NCI-H748 (cell line): ENCODE data around the gene ANTKMT.

Experiments
- DNase-seq: peaks from one replicate; lab custom pipeline; 2025; ENCODE audit not compliant: unreplicated experiment; lab: John Stamatoyannopoulos, UW

Gene ANTKMT

DNA sequence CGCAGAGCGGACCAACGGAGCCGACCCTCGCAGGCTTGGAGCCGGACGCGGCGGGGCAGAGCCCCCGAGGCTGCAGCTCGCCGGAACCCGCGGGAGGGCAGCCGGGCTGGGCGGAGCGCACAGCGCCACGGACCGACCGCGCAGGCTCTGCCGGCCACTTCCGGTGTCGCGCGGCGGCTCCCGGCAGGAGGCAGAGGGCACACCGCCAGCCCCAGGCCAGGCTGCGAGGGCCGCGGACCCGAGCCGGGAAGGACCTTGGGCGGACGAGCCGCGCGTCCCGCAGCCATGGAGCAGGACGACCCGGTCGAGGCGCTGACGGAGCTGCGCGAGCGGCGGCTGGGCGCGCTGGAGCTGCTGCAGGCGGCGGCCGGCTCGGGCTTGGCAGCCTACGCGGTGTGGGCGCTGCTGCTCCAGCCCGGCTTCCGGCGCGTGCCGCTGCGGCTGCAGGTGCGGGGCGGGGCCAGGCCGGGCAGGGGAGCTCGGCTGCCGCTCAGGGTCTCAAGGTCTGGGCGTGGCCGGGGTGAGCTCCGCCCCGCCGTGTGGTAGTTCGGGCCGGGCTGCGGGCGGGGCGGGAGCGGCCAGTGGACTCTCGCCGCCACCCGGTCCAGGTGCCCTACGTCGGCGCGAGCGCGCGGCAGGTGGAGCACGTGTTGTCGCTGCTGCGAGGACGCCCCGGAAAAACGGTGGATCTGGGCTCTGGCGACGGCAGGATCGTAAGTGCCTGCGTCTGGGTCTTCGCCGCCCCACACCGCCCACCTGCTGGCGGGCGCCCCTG is at the start of gene ANTKMT:
Gene ANTKMT (plus strand): TSS at position 157 of the 775 bp plus-strand sequence. CDS start 129 bp downstream, at position 286.
- DNase-seq, result peak; percentile 91

- no peak for DNase-seq
Observed at GRCh38 chr16:671353-672131, 49.4 kb upstream of the ANTKMT start.

GRCh38 chr16:672371-672770 is 48.6 kb upstream of the ANTKMT start:
- DNase-seq, result no peak

GRCh38 chr16:672851-673250 is 48.1 kb upstream of the ANTKMT start:
- DNase-seq, result no peak

DNA sequence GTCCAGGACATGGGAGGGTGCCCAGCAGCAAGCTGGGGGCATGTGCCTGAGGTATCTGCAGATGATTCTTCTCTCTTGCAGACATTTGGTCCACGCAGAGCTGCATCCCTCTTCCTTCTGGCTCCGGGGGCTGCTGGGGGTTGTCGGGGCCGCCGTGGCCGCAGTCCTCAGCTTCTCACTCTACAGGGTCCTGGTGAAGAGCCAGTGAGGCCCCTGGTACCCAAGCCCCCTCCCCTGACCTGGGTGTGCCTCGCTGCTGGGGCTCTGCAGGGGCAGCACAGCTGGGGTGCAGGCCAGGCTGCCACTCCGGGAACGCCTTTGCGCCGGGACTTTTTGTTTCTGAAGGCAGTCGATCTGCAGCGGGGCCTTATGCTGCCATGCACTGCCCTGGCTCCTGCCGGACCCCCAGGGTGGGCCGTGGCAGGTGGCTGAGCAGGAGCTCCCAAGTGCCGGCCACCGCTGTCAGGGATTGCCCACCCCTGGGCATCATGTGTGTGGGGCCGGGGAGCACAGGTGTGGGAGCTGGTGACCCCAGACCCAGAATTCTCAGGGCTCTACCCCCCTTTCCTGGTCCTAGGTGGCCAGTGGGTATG is 47.5 kb upstream of the ANTKMT start:
- no peak for DNase-seq

DNA sequence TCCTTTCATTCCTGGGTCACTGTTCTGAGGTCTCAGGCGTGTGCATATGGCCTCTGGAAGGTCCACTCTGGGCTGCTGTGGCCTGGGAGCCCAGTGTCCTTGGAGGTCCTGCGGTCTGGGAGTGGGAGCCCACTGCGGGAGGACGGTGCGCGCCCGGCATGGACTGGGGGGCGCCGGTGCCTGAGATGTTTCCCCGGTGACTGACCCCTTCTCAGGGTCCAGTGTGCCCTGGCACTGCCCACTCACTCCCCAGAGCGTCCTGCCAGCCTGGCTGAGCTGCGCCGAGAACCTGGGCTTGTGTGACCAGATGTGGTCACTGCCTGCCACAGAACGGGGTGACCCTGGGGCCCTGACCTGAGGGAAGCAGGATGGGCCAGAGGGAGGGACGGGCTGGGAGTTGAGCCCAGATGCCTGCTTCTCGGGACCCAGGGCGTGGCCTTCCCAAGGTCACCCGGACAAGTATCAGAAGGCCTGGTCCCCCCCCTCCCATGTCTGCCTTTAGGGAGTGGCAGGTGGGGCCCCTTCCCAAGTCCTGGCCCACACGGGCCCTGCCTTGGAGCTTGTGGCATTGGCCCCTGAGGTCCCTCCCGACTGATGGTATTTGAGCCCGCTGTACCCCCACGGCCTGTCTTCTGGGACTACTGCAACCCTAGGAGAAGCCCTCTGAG is 46.6 kb upstream of the ANTKMT start:
- no peak for DNase-seq

GRCh38 chr16:674968-675883 is 45.7 kb upstream of the ANTKMT start, which contains the start of gene RHBDL1:
RHBDL1 (plus strand) TSS chr16:675671; CDS start chr16:675791, 120 bp downstream.
- DNase-seq, result peak; percentile 20

DNA sequence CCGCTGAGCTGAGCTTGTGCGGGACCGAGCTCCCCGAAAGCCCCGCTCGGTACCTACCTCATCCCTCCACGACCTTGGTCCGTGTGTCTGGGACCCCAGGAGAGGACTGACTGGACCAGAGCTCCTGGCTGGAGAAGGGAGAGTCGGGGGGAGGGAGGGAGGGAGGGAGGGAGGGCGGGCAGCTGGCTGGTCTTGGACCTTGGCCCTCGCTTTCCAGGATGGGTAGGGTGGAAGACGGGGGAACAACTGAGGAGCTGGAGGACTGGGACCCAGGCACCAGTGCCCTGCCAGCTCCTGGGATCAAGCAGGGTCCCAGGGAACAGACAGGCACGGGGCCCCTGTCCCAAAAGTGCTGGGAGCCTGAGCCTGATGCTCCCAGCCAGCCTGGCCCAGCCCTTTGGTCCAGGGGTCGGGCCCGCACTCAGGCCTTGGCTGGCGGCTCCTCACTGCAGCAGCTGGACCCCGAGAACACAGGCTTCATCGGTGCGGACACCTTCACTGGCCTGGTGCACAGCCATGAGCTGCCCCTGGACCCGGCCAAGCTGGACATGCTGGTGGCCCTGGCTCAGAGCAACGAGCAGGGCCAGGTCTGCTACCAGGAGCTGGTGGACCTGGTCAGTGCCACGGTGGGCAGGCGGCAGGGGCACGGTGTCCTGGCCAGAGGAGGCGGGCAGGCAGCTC is 44.9 kb upstream of the ANTKMT start:
- no peak for DNase-seq

DNA sequence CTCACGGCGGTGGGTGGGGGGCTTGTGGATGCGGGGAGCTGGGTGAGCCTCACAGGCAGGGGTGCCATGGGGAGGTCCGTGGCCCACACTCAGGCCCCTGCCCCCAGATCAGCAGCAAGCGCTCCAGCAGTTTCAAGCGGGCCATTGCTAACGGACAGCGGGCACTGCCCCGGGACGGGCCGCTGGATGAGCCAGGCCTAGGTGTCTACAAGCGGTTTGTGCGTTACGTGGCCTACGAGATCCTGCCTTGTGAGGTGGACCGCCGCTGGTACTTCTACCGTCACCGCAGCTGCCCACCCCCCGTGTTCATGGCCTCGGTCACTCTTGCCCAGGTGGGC is 44.4 kb upstream of the ANTKMT start:
- DNase-seq, result no peak

DNA sequence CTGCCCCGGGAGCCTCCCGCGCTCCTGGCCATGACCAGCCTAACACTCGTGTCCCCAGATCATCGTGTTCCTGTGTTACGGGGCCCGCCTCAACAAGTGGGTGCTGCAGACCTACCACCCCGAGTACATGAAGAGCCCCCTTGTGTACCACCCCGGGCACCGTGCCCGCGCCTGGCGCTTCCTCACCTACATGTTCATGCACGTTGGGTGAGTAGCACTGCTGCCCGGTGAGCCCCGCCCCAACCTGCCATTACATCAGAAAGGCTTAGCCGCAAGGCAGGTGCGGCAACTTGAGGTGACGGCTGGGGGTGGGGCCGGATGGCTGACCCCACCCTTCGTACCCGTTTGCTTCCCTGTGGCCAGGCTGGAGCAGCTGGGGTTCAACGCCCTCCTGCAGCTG is 44.0 kb upstream of the ANTKMT start:
- peak; percentile 86 for DNase-seq

DNA sequence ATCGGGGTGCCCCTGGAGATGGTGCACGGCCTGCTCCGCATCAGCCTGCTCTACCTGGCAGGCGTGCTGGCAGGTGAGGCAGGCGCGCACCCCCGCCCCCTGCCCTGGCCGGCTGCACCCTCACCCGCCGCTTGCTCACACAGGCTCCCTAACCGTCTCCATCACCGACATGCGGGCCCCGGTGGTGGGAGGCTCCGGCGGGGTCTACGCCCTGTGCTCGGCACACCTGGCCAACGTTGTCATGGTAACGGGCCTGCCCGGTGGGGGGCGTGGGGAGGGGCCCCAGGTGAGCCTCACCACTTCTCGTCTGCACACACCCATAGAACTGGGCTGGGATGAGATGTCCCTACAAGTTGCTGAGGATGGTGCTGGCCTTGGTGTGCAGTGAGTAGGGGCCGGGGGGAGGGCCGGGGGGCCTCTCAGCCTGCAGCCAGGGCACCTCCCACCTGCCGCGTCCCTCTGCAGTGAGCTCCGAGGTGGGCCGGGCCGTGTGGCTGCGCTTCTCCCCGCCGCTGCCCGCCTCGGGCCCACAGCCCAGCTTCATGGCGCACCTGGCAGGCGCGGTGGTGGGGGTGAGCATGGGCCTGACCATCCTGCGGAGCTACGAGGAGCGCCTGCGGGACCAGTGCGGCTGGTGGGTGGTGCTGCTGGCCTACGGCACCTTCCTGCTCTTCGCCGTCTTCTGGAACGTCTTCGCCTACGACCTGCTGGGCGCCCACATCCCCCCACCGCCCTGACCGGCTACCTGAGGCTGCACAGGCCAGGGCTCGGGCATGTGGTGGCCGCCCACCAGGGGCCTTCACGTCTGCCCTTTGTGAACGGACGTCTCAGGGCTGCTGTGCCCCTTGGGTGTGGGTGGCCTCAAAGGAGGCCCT is 43.4 kb upstream of the ANTKMT start:
- DNase-seq, result peak; percentile 79

- DNase-seq, result no peak
Observed at GRCh38 chr16:678209-678857, 42.6 kb upstream of the ANTKMT start.

DNA sequence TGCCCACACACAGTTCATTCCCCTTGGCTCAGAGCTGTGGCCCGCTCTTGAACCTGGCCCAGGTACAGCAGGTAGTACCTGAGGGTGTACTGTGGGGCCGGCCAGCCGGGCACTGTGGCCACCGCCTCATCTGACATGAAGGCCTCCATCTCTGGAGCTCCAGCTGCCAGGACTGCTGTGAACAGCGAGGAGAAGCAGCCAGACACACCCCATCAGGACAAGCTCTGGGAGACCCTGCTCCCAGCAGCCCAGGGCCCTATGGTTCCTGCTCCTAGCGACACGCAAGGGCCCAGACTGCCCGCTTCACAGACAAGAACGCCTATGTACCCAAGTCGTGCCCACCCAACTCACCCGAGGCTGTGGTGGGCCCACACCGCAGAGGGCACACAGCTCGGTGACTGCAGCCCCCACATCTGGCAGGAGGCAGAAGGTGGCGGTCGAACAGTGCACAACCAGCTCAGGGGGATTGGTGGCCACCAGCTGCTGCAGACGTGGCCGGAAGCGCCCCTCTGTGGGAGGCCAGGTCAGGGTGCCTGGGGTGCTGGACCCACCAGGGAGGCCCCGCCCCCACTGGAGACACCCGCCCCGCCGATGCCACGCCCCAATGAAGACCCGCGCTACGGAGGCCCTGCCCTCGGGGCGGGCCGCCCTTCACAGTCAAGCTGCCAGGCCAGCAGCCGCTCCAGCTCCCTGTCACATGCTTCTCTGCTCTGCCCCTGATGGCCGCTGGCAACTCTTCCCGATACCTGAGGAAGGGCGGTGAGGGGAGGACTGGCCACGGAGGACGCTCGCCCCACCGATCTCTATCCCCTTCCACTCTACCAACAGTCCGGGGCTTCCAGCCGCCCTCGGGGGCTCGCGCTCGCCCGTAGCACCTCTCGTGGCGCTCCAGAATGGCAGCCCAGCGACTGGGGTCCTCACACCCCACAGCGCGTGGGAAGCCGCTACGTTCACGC is 41.8 kb upstream of the ANTKMT start:
- DNase-seq, result peak; percentile 80

DNA sequence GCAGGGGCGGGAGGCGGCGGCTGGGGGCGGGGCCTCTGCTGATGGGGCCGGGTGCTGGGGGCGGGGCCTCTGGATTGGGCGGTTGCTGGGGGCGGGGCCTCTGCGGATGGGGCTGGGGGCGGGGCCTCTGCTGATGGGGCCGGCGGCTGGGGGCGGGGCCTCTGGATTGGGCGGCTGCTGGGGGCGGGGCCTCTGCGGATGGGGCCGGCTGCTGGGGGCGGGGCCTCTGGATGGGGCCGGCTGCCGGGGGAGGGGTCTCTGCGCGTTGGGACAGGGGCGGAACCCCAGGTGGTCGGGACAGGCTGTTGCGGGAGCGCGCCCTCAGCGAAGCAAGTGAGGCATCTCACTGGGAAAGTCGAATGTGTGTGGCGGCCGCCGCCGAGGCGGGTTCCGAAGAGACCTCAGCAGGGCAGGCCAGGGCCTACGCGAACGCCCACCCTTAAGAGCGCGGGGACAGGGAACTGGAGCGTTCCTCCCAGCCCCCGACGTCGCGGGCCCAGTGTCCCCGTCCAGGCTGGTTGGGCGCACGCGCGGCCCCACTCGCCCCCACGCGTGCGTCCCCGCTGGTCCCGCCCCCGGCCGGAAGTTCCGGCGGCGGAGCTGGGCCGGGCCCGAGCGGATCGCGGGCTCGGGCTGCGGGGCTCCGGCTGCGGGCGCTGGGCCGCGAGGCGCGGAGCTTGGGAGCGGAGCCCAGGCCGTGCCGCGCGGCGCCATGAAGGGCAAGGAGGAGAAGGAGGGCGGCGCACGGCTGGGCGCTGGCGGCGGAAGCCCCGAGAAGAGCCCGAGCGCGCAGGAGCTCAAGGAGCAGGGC is 40.9 kb upstream of the ANTKMT start, which contains the start of gene STUB1:
Gene STUB1 (plus strand): TSS at position 597 of the 811 bp plus-strand sequence. CDS start 116 bp downstream, at position 713.
- peak; percentile 86 for DNase-seq

- DNase-seq, result no peak
Observed at GRCh38 chr16:680625-680945, 40.4 kb upstream of the ANTKMT start.

- no peak for DNase-seq
Observed at GRCh38 chr16:680967-681745, 39.8 kb upstream of the ANTKMT start.
